Neutrophil (primary cell): ENCODE data around the gene ITPR1.

Source experiments
- H3K27ac ChIP-seq: fragments of 200-600 bp; sonication (generic); 2 replicates; pipeline ENCODE4 v1.5.1; 2016; ENCODE audit warnings: mild to moderate bottlenecking, moderate library complexity
- H3K27me3 ChIP-seq: fragments of 200-600 bp; sonication (generic); 2 replicates; pipeline ENCODE4 v1.6.0; 2016; ENCODE audit warnings: mild to moderate bottlenecking
- H3K36me3 ChIP-seq: fragments of 200-600 bp; sonication (generic); 2 replicates; pipeline ENCODE4 v1.5.1; 2017
- H3K4me1 ChIP-seq, 2 experiments: fragments of 200-600 bp in 1 of 2; sonication (generic) in 1 of 2; 1 replicate in 1 of 2; 2 replicates in 1 of 2; pipeline versions ENCODE4 v1.5.1 to v1.6.1; 2013 to 2016; ENCODE audit warnings: low read depth in 1 of 2, low read length in 1 of 2, mild to moderate bottlenecking in 1 of 2, moderate library complexity in 1 of 2; ENCODE audit not compliant: control insufficient read depth in 1 of 2, insufficient read depth in 1 of 2
- H3K4me3 ChIP-seq, 2 experiments: fragments of 200-600 bp in 1 of 2; sonication (generic) in 1 of 2; 1 replicate in 1 of 2; 2 replicates in 1 of 2; pipeline ENCODE4 v1.5.1; 2013 to 2016; ENCODE audit warnings: low read depth in 1 of 2, low read length in 1 of 2, mild to moderate bottlenecking in 1 of 2, moderate library complexity in 1 of 2
- H3K9me3 ChIP-seq: fragments of 200-600 bp; sonication (generic); 2 replicates; pipeline ENCODE4 v1.5.1; 2016
- TF ChIP-seq, protein P1 (sequence below): fragments of 200-600 bp; sonication (generic); IDR thresholded peaks from 2 replicates; pipeline ENCODE4 v1.5.1; 2016; ENCODE audit warnings: antibody characterized with exemption

The ITPR1 gene

DNA sequence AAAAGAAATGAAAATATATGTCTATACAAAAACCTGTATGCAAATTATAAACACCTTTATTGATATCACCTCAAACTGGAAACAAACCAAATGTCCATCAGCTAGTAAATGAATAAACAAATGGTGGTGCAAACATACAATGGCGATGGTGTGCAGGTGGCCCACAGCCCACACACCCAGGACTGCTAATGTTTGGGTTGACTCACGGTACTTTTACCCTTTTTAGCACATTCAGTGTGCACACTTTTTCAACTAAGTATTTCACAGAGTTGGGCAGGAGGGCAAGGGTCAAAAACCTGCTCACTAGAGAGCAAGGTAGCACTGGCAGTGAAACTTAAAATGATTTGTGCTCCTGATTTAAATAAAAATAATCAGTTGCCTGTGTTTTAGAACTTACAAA is 363.0 kb downstream of the ITPR1 start:
- H3K9me3 ChIP-seq, result no peaks in the 10 kb centered on the region
- TF ChIP-seq, protein P1, sequence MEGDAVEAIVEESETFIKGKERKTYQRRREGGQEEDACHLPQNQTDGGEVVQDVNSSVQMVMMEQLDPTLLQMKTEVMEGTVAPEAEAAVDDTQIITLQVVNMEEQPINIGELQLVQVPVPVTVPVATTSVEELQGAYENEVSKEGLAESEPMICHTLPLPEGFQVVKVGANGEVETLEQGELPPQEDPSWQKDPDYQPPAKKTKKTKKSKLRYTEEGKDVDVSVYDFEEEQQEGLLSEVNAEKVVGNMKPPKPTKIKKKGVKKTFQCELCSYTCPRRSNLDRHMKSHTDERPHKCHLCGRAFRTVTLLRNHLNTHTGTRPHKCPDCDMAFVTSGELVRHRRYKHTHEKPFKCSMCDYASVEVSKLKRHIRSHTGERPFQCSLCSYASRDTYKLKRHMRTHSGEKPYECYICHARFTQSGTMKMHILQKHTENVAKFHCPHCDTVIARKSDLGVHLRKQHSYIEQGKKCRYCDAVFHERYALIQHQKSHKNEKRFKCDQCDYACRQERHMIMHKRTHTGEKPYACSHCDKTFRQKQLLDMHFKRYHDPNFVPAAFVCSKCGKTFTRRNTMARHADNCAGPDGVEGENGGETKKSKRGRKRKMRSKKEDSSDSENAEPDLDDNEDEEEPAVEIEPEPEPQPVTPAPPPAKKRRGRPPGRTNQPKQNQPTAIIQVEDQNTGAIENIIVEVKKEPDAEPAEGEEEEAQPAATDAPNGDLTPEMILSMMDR, result no peak
- no peak overlapping the region for H3K4me3 ChIP-seq
- no peak overlapping the region for H3K27ac ChIP-seq
- H3K27me3 ChIP-seq, result no peaks in the 10 kb centered on the region
- H3K4me1 ChIP-seq, result peaks cover 10 to 14% of the 10 kb centered on the region in 2 experiments
- no peaks in the 10 kb centered on the region for H3K36me3 ChIP-seq

DNA sequence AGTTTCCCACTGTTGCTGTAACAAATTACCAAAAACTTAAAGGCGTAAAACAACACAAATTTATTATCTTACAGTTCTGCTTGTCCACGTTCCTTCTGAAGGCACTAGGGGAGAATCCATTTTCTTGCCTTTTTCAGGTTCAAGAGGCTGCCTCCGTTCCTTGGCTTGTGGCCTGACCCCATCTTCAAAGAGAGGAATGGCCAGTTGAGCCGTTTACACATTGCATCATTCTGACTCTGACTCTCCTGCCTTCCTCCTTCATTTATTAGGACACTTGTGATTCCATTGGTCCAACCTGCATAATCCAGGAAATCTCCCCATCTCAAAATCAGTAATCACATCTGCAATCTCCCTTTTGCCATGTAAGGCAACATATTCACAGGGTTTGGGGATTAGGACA is 363.4 kb downstream of the ITPR1 start:
- H3K27me3 ChIP-seq, result no peaks in the 10 kb centered on the region
- no peaks in the 10 kb centered on the region for H3K36me3 ChIP-seq
- no peak overlapping the region for H3K4me3 ChIP-seq
- no peaks in the 10 kb centered on the region for H3K9me3 ChIP-seq
- TF ChIP-seq, protein P1, result no peak
- peaks cover 10 to 14% of the 10 kb centered on the region in 2 experiments for H3K4me1 ChIP-seq
- H3K27ac ChIP-seq, result no peak overlapping the region

DNA sequence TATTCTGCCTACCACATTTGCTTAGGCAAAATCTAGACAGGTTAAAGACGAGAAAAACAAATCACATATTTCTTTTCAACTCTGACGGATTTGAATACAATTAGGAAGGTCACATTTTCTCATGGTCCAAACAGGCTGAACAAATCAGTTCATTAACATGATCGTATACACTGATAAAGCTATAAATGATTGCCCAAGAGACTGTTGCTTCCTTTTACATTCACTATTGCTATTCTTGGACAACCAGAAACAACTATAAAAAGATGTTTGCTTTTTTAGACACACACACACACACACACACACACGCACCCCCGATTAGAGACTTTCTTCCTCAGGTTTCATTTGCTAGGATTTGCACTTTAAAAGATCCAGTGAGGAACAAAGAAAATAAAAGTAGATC is 363.8 kb downstream of the ITPR1 start:
- Histone ChIP-seq H3K36me3 (no peaks in the 10 kb centered on the region), H3K4me3 (no peak overlapping the region), H3K4me1 (peaks cover 10 to 14% of the 10 kb centered on the region in 2 experiments), H3K27me3 (no peaks in the 10 kb centered on the region), H3K9me3 (no peaks in the 10 kb centered on the region), H3K27ac (no peak overlapping the region)
- TF ChIP-seq, protein P1, result no peak

DNA sequence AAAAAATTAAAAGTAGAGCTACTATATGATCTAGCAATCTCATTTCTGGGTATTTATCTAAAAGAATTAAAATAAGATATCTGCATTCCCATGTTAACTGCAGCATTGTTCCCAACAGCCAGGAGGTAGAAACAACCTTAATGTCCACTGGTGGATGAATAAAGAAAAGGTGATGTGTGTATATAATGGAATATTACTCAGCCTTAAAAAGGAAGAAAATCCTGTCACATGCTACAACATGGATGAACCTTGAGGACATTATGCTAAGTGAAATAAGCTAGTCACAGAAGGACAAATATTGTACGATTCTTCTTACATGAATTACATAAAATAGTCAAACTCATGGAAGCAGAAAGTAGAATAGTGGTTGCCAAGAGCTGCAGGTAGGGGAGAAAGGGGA is 366.6 kb downstream of the ITPR1 start:
- TF ChIP-seq, protein P1, result no peak
- no peak overlapping the region for H3K4me3 ChIP-seq

DNA sequence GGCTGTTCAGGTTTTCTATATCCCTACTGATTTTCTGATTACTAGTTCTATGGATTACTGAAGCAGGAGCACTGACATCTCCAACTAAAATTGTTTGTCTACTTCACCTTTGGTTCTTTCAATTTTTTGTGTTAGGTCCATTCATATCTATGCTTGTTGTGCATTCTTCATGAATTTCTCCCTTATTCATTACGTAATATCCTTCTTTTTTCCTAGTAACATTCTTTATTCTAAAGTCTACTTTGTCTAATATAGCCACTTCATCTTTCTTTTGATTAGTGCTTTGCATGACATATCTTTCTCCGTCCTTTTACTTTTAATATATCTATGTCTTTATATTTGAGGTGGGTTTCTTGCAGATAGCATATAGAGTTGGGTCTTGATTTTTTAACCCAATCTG is 369.8 kb downstream of the ITPR1 start:
- H3K27me3 ChIP-seq, result no peaks in the 10 kb centered on the region
- no peak overlapping the region for H3K4me3 ChIP-seq
- TF ChIP-seq, protein P1, result no peak
- peaks cover 28 to 32% of the 10 kb centered on the region in 2 experiments for H3K4me1 ChIP-seq
- no peak overlapping the region for H3K27ac ChIP-seq
- H3K36me3 ChIP-seq, result no peaks in the 10 kb centered on the region
- H3K9me3 ChIP-seq, result no peaks in the 10 kb centered on the region

More for the DNA sequence above, 366.6 kb downstream of the ITPR1 start:
- Histone ChIP-seq H3K27ac (no peak overlapping the region), H3K4me1 (peaks cover 19 to 21% of the 10 kb centered on the region in 2 experiments), H3K36me3 (no peaks in the 10 kb centered on the region), H3K9me3 (no peaks in the 10 kb centered on the region), H3K27me3 (no peaks in the 10 kb centered on the region)

DNA sequence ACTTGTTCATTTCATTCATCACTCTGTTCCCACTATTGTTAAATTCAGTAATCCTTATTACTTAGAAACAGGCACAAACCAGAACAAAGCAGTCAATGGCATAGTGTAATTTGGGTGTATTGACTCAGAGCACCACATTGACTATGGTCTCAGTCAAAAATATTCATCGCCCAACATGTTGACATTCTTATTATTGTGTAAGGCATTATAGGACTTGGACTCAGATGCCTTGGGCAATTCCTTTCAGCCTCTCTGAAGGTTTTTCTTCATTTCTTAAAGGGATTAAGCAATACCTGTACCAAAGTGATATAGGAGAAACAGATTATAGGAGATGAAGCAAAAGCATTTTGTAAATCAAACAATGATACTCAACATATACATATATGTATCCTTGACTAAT is 371.4 kb downstream of the ITPR1 start:
- Histone ChIP-seq H3K4me3 (no peak overlapping the region), H3K36me3 (no peaks in the 10 kb centered on the region), H3K27ac (no peak overlapping the region), H3K9me3 (no peaks in the 10 kb centered on the region), H3K27me3 (no peaks in the 10 kb centered on the region), H3K4me1 (peaks cover 41 to 44% of the 10 kb centered on the region in 2 experiments)
- TF ChIP-seq, protein P1, result no peak
